K562 (cell line): ENCODE data around the gene FBXO8. TPM values are rescaled to one million over a fixed set of nuclear protein-coding genes. Genes with fewer than 3 reads are reported as not detected.

Experiments used
- ATAC-seq: fragments of 200-7000 bp; cut with Tn5 transposase; 3 replicates; pipeline ENCODE4 v1.9.1; 2020; ENCODE audit warnings: moderate library complexity
- BruUV-seq: library from RNA; stranded (reverse); fragments of 400-500 nt; replicated peaks from 2 replicates; lab custom pipeline; 2021; lab: Mats Ljungman, UMichigan
- CTCF ChIA-PET: fragments of 300-600 bp; formaldehyde crosslinking; extraction: SDS; loops from one replicate; lab custom pipeline; 2021; ENCODE audit warnings: low intra/inter-chr PET ratio; lab: Yijun Ruan, JAX
- POLR2A ChIA-PET: fragments of 300-600, 350-650 bp; sonication (Branson Sonifier 250); formaldehyde crosslinking; extraction: SDS; loops from one replicate; lab custom pipeline; 2021; ENCODE audit warnings: antibody characterized with exemption, inconsistent platforms; lab: Yijun Ruan, JAX
- DNase-seq, 4 experiments: peaks; one replicate each; pipeline versions ENCODE4 v3.0.0 to v3.0.0-alpha.2; 2011 to 2018; ENCODE audit warnings: low spot score in 3 of 4, mixed read lengths in 3 of 4; ENCODE audit errors: extremely low read depth in 1 of 4
- FAIRE-seq: peaks from 2 replicates; lab custom pipeline; 2011; peaks lifted over from hg19 to GRCh38; lab: Jason Lieb, UNC
- H2AFZ ChIP-seq: 2 replicates; pipeline ENCODE4 v1.6.0; 2011; ENCODE audit warnings: low read depth, low read length, control low read depth, inconsistent platforms
- H3K27ac ChIP-seq: fragments of 200-600 bp; 3 replicates; pipeline ENCODE4 v1.8.0; 2011; ENCODE audit warnings: low read depth, mild to moderate bottlenecking, control low read depth, inconsistent platforms, low read length, moderate library complexity, mixed read lengths; ENCODE audit errors: extremely low read depth
- H3K27me3 ChIP-seq, 2 experiments: fragments of 300-600 bp in 1 of 2; 2 replicates in 1 of 2; 3 replicates in 1 of 2; pipeline versions ENCODE4 v1.6.0 to v1.8.0; 2011; ENCODE audit warnings: inconsistent platforms in 2 of 2, low read length in 2 of 2, mild to moderate bottlenecking in 1 of 2, mixed read lengths in 1 of 2, moderate library complexity in 1 of 2; ENCODE audit not compliant: control insufficient read depth in 2 of 2, insufficient read depth in 2 of 2
- H3K36me3 ChIP-seq: fragments of 300-600 bp; 3 replicates; pipeline ENCODE4 v1.8.0; 2011; ENCODE audit warnings: mild to moderate bottlenecking, low read length, inconsistent platforms; ENCODE audit not compliant: control insufficient read depth, insufficient read depth
- H3K4me1 ChIP-seq, 2 experiments: fragments of 200-600 bp in 1 of 2; replicated peaks in 1 of 2; 2 replicates in 1 of 2; 3 replicates in 1 of 2; pipeline versions ENCODE4 v1.5.1 to v1.8.0; 2011; ENCODE audit warnings: inconsistent platforms in 2 of 2, low read length in 2 of 2, mild to moderate bottlenecking in 1 of 2, mixed read lengths in 1 of 2, moderate library complexity in 1 of 2; ENCODE audit not compliant: control insufficient read depth in 2 of 2, insufficient read depth in 2 of 2
- H3K4me2 ChIP-seq: 2 replicates; pipeline ENCODE4 v1.6.1; 2011; ENCODE audit warnings: low read length, control low read depth, inconsistent platforms, mixed read lengths; ENCODE audit not compliant: insufficient read depth
- H3K4me3 ChIP-seq: fragments of 200-600 bp; sonication (generic), shearing (Covaris generic); 2 replicates; pipeline ENCODE4 v1.5.1; 2016; ENCODE audit warnings: control low read depth, inconsistent platforms
- H3K79me2 ChIP-seq: fragments of 200-600 bp; 3 replicates; pipeline ENCODE4 v1.8.0; 2011; ENCODE audit warnings: low read length, inconsistent platforms; ENCODE audit not compliant: control insufficient read depth, insufficient read depth
- H3K9ac ChIP-seq, 2 experiments: 2 replicates each; pipeline versions ENCODE4 v1.6.0 to v1.6.1; 2011; ENCODE audit warnings: low read depth in 2 of 2, low read length in 2 of 2, control low read depth in 1 of 2, inconsistent platforms in 1 of 2, mild to moderate bottlenecking in 1 of 2, mixed read lengths in 1 of 2; ENCODE audit not compliant: insufficient read depth in 1 of 2
- H3K9me1 ChIP-seq: one replicate; pipeline ENCODE4 v1.6.0; 2011; ENCODE audit warnings: inconsistent platforms, mild to moderate bottlenecking, low read length, moderate library complexity; ENCODE audit not compliant: control insufficient read depth, insufficient read depth
- H3K9me3 ChIP-seq: replicated peaks from 2 replicates; pipeline ENCODE4 v1.5.1; 2011; ENCODE audit warnings: low read depth, low read length, inconsistent platforms; ENCODE audit not compliant: control insufficient read depth, insufficient read depth
- H4K20me1 ChIP-seq: replicated peaks from 2 replicates; pipeline ENCODE4 v1.6.1; 2011; ENCODE audit warnings: low read length, inconsistent platforms, mixed read lengths; ENCODE audit not compliant: control insufficient read depth, insufficient read depth
- ARID1B ChIP-seq: fragments of 450-650 bp; IDR thresholded peaks from 2 replicates; pipeline ENCODE4 v1.6.1; 2016; ENCODE audit warnings: antibody characterized with exemption, mild to moderate bottlenecking, inconsistent platforms
- C11orf30 ChIP-seq: fragments of 450-650 bp; IDR thresholded peaks from 2 replicates; pipeline ENCODE4 v1.6.1; 2016; ENCODE audit warnings: low read depth, mild to moderate bottlenecking
- CBFA2T2 ChIP-seq: fragments of 450-650 bp; conservative IDR thresholded peaks from 2 replicates; pipeline ENCODE4 v1.6.1; 2017; ENCODE audit warnings: mild to moderate bottlenecking
- CBFA2T3 ChIP-seq: fragments of 450-650 bp; IDR thresholded peaks from 2 replicates; pipeline ENCODE4 v1.6.1; 2017
- DPF2 ChIP-seq: fragments of 450-650 bp; IDR thresholded peaks from 2 replicates; pipeline ENCODE4 v1.6.1; 2016
- EWSR1 ChIP-seq: fragments of 450-650 bp; IDR thresholded peaks from 2 replicates; pipeline ENCODE4 v1.6.1; 2018; ENCODE audit warnings: borderline replicate concordance, mild to moderate bottlenecking, low read depth, moderate library complexity; ENCODE audit not compliant: partially characterized antibody
- HDAC2 ChIP-seq: fragments of 450-650 bp; IDR thresholded peaks from 2 replicates; pipeline ENCODE4 v1.6.1; 2016; ENCODE audit warnings: mild to moderate bottlenecking
- KDM1A ChIP-seq, 2 experiments: fragments of 450-650 bp; IDR thresholded peaks; 2 replicates each; pipeline ENCODE4 v1.6.1; 2016; ENCODE audit warnings: mild to moderate bottlenecking in 2 of 2
- NCOR1 ChIP-seq: fragments of 450-650 bp; IDR thresholded peaks from 2 replicates; pipeline ENCODE4 v1.6.1; 2016; ENCODE audit warnings: mild to moderate bottlenecking, moderate library complexity
- NFE2 ChIP-seq: IDR thresholded peaks from 2 replicates; pipeline ENCODE4 v1.6.1; 2014; ENCODE audit warnings: antibody characterized with exemption, low read depth
- POLR2AphosphoS5 ChIP-seq: IDR thresholded peaks from 2 replicates; pipeline ENCODE4 v1.6.1; 2011; ENCODE audit warnings: mild to moderate bottlenecking, low read depth, low read length, moderate library complexity; ENCODE audit not compliant: control insufficient read depth, insufficient read depth
- POU5F1 ChIP-seq: fragments of 150-350 bp; IDR thresholded peaks from 2 replicates; pipeline ENCODE4 v1.6.1; 2014; ENCODE audit warnings: borderline replicate concordance, low read length, low read depth, mild to moderate bottlenecking; ENCODE audit not compliant: partially characterized antibody
- TAL1 ChIP-seq: fragments of 450-650 bp; IDR thresholded peaks from 2 replicates; pipeline ENCODE4 v1.6.1; 2016; ENCODE audit warnings: mild to moderate bottlenecking
- TEAD4 ChIP-seq, 2 experiments: sonication (generic) in 1 of 2; formaldehyde crosslinking in 1 of 2; IDR thresholded peaks; 2 replicates each; pipeline versions ENCODE4 v1.6.1 to v1.8.0; 2012 to 2022; ENCODE audit warnings: borderline replicate concordance in 1 of 2, inconsistent platforms in 1 of 2, low read length in 1 of 2, mild to moderate bottlenecking in 1 of 2, missing genetic modification reagents in 1 of 2
- TRIM24 ChIP-seq, 2 experiments: fragments of 450-650 bp; IDR thresholded peaks; 2 replicates each; pipeline ENCODE4 v1.6.1; 2016
- USF2 ChIP-seq: sonication (generic); formaldehyde crosslinking; IDR thresholded peaks from 2 replicates; pipeline ENCODE4 v1.5.0; 2020; ENCODE audit warnings: missing genetic modification reagents
- WHSC1 ChIP-seq: IDR thresholded peaks from one replicate; pipeline ENCODE4 v1.6.1; 2012; ENCODE audit warnings: low read length, control low read depth, inconsistent platforms
- ZC3H11A ChIP-seq: IDR thresholded peaks from 2 replicates; pipeline ENCODE4 v1.6.1; 2012; ENCODE audit warnings: low read depth, low read length, improper control_type of control experiment
- ZNF121 ChIP-seq: sonication (generic); formaldehyde crosslinking; conservative IDR thresholded peaks from 2 replicates; pipeline ENCODE4 v1.8.0; 2022; ENCODE audit warnings: missing genetic modification reagents
- ZNF316 ChIP-seq: fragments of 450-650 bp; IDR thresholded peaks from 2 replicates; pipeline ENCODE4 v1.6.1; 2016
- WGBS: fragments of 100-300 bp; shearing (Covaris generic); methylation state at CpG from one replicate; pipeline ENCODE4 v1.1.6; 2016; ENCODE audit warnings: low coverage, mixed read lengths; ENCODE audit not compliant: insufficient coverage; ENCODE audit errors: missing lambda C conversion rate; 5-methylcytosine and 5-hydroxymethylcytosine counted together
- in situ Hi-C: fragments of 300-500 bp; cut with MboI; formaldehyde crosslinking; loops from 4 replicates; pipeline ENCODE4 v1.15.0; 2018; ENCODE audit warnings: inconsistent platforms, mixed read lengths
- intact Hi-C: fragments of 100-400 bp; cut with micrococcal nuclease; formaldehyde crosslinking; loops from 2 replicates; pipeline ENCODE4 v1.14.2; 2022
- polyA plus RNA-seq, 8 experiments: library from polyadenylated mRNA; depleted of rRNA in 4 of 8; stranded (reverse) in 5 of 8; unstranded in 3 of 8; fragments of >200 nt; fragmentation: Nextera tagmentation in 2 of 8; fragmentation: Illumina TruSeq in 1 of 8; extraction: Ambion mirVana in 2 of 8; extraction: Trizol in 1 of 8; gene quantifications; 2 replicates each; pipeline versions ENCODE4 v1.2.1 to v1.2.3, GENCODE V29; 2011 to 2014; ENCODE audit warnings: inconsistent platforms in 1 of 8, missing spikeins in 1 of 8
- total RNA-seq, 7 experiments: library from RNA; depleted of rRNA in 6 of 7; stranded (reverse); fragments of >200 nt in 6 of 7; fragmentation: Illumina TruSeq in 2 of 7; extraction: Trizol in 2 of 7; gene quantifications; 2 replicates each; pipeline versions ENCODE4 v1.2.1 to v1.2.3, GENCODE V29; 2011 to 2021; ENCODE audit warnings: low replicate concordance in 1 of 7
- TF ChIP-seq, protein P1 (sequence below): fragments of 450-650 bp; IDR thresholded peaks from 2 replicates; pipeline ENCODE4 v1.6.1; 2016; ENCODE audit warnings: antibody characterized with exemption

Gene FBXO8
- total and polyA plus RNA-seq, 9 of the 15 experiments (the other 6 are each of a cell fraction or from before 2014, with no cell fraction given): 12.9 to 27.1 (median 14.8) TPM

DNA sequence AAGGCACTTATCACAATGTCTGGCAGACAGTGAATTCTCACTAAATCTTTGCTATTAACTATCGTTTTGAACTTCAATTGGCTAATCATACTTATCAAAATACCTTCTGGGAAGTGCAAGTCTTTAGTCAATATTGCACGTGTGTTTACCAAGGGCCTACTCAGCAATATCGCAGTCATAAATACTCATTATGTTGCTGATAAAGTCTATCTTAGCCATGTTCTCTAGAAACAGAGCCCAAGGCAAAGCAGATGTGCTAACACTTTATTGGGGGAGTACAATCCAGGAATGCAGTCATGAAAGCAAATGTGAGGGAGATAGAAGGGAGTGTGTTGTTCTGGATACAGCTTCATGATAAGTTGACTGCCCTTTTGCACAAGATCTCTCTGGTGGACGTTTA lies 90.5 kb downstream of the FBXO8 start:
- Histone ChIP-seq H3K9me3 (no peaks in the 10 kb centered on the region), H3K36me3 (no peaks in the 10 kb centered on the region), H3K9me1 (no peaks in the 10 kb centered on the region), H3K4me2 (peak overlapping the region; percentile 14; the same call in 1 of the 2 replicates), H3K4me3 (no peak overlapping the region), H3K27me3 (no peaks in the 10 kb centered on the region), H3K27ac (peak overlapping the region; percentile 42; the same call in 2 of the 3 replicates), H3K79me2 (no peaks in the 10 kb centered on the region), H4K20me1 (no peaks in the 10 kb centered on the region), H3K4me1 (peaks cover 0 to 39% of the 10 kb centered on the region in 2 experiments; a peak in 4 of 5 replicates), H2AFZ (peak overlapping the region; percentile 71), H3K9ac (no peak overlapping the region)
- 2% methylated on average over 4 of the region's 4 CpGs for WGBS
- ChIA-PET POLR2A (interaction anchor here (0.7 kb wide), 1 partner anchor 19 kb away, joined by 3 read pairs; no protein-coding TSS in a partner anchor), CTCF (no interaction called here)
- DNase-seq (peak in 3 of 4 experiments; percentile 15 to 40 (median 25)), FAIRE-seq (peak; percentile 48), ATAC-seq (peak; percentile 15)
- intact Hi-C loops: no loop called here
- TF ChIP-seq TEAD4 (IDR thresholded peaks at IDR 0.05; ENCODE audit: low read length): peak; percentile 75
- TF ChIP-seq TEAD4 (CRISPR knock-in tag; IDR thresholded peaks at IDR 0.05; ENCODE audit: borderline replicate concordance): no peak
- TF ChIP-seq KDM1A (IDR thresholded peaks at IDR 0.05): 0 out of 4 replicates have a peak, but pooled peaks of 1 of the 2 experiments have one; percentile 27
- peak; percentile 65 for TF ChIP-seq ZNF316
- 0 out of 2 replicates have a peak, but pooled peaks have one; percentile 34 for TF ChIP-seq DPF2
- no peak for TF ChIP-seq ZNF121 (CRISPR knock-in tag)
- no peak for TF ChIP-seq WHSC1
- peak; percentile 54 for TF ChIP-seq ARID1B
- peak; percentile 51 for TF ChIP-seq C11orf30
- TF ChIP-seq CBFA2T3: peak; percentile 83
- TF ChIP-seq POLR2AphosphoS5: 0 out of 2 replicates have a peak, but pooled peaks have one; percentile 34
- no peak for TF ChIP-seq EWSR1
- no peak for TF ChIP-seq ZC3H11A
- peak; percentile 71 for TF ChIP-seq CBFA2T2
- TF ChIP-seq TRIM24 (IDR thresholded peaks at IDR 0.05): peak; percentile 30 to 49; a peak in 2 of 4 replicates
- TF ChIP-seq NFE2: peak; percentile 23; the same call in 1 of the 2 replicates
- TF ChIP-seq POU5F1: no peak
- peak; percentile 49; the same call in 1 of the 2 replicates for TF ChIP-seq TAL1
- TF ChIP-seq HDAC2: 0 out of 2 replicates have a peak, but pooled peaks have one; percentile 7
- TF ChIP-seq NCOR1: peak; percentile 36; the same call in 1 of the 2 replicates
- TF ChIP-seq USF2 (CRISPR knock-in tag): no peak
- TF ChIP-seq, protein P1, sequence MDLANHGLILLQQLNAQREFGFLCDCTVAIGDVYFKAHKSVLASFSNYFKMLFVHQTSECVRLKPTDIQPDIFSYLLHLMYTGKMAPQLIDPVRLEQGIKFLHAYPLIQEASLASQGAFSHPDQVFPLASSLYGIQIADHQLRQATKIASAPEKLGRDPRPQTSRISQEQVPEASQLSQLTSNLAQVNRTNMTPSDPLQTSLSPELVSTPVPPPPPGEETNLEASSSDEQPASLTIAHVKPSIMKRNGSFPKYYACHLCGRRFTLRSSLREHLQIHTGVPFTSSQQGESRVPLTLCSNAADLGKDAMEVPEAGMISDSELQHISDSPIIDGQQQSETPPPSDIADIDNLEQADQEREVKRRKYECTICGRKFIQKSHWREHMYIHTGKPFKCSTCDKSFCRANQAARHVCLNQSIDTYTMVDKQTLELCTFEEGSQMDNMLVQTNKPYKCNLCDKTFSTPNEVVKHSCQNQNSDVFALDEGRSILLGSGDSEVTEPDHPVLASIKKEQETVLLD: no peak
- BruUV-seq: no TSS peak
- in situ Hi-C loops: no loop called here
